ENCODE data around the gene LAMTOR3.

LAMTOR3 gene

DNA sequence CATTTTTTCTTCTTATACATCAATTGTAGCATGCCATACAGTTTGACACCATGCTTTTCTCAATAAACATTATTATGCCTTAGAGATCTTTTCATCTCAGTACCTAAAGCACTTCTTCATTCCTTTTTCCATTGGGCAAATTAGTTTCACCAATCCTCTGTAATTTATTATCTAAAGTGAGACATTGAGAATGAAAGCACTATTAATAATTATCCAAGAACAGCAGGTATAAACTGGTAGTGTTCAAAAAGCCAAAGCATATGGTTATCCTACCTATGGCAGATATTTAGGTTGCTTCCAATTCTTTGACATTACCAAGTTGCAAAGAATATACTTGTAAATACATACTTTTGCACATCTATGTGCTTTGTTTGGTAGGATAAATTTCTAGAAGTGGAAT lies 15.6 kb downstream of the LAMTOR3 start:
- TF ChIP-seq, protein P1, sequence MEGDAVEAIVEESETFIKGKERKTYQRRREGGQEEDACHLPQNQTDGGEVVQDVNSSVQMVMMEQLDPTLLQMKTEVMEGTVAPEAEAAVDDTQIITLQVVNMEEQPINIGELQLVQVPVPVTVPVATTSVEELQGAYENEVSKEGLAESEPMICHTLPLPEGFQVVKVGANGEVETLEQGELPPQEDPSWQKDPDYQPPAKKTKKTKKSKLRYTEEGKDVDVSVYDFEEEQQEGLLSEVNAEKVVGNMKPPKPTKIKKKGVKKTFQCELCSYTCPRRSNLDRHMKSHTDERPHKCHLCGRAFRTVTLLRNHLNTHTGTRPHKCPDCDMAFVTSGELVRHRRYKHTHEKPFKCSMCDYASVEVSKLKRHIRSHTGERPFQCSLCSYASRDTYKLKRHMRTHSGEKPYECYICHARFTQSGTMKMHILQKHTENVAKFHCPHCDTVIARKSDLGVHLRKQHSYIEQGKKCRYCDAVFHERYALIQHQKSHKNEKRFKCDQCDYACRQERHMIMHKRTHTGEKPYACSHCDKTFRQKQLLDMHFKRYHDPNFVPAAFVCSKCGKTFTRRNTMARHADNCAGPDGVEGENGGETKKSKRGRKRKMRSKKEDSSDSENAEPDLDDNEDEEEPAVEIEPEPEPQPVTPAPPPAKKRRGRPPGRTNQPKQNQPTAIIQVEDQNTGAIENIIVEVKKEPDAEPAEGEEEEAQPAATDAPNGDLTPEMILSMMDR (IDR thresholded peaks at IDR 0.05) = no peak
- Mint-ChIP-seq H3K36me3 (ENCODE audit: low read depth) (peaks cover 13% of the 10 kb centered on the region), H3K27me3 (ENCODE audit: low read depth, poor library complexity) (no peaks in the 10 kb centered on the region), H3K27ac (no peak overlapping the region), H3K4me3 (no peak overlapping the region), H3K4me1 (peaks cover 22% of the 10 kb centered on the region), H3K9me3 (peaks cover 8% of the 10 kb centered on the region)
- DNase-seq = no peak

- Mint-ChIP-seq H3K9me3 (peaks cover 11% of the 10 kb centered on the region), H3K36me3 (ENCODE audit: low read depth) (peaks cover 13% of the 10 kb centered on the region), H3K4me1 (peaks cover 22% of the 10 kb centered on the region), H3K27me3 (ENCODE audit: low read depth, poor library complexity) (no peaks in the 10 kb centered on the region), H3K4me3 (no peak overlapping the region), H3K27ac (peak overlapping the region; percentile 21)
- TF ChIP-seq, protein P1 (IDR thresholded peaks at IDR 0.05) = no peak
- no peak for DNase-seq
Observed at GRCh38 chr4:99876946-99877345, 17.3 kb downstream of the LAMTOR3 start.

DNA sequence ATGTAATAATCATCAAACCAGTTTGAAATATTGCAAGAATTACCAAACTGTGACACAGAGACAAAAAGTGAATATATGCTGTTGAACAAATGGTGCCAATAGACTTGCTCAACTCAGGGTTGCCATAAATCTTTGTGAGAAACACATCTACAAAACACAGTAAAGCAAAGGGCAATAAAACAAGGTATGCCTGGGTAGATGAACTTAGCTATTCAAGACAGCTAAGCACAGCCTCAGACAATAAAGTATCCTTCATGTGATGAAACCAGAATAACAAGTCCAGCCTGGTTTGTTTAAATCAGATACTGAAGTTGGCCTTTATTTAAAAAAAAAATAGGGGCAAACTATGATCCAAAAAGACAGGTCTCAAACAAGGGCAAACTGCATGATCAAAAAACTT lies 19.2 kb downstream of the LAMTOR3 start:
- H3K27ac Mint-ChIP-seq = no peak overlapping the region
- TF ChIP-seq, protein P1 (IDR thresholded peaks at IDR 0.05) = no peak
- peaks cover 11% of the 10 kb centered on the region for H3K36me3 Mint-ChIP-seq (ENCODE audit: low read depth)
- H3K9me3 Mint-ChIP-seq = peaks cover 14% of the 10 kb centered on the region
- H3K4me3 Mint-ChIP-seq = no peak overlapping the region
- DNase-seq = no peak
- H3K4me1 Mint-ChIP-seq = peaks cover 22% of the 10 kb centered on the region
- H3K27me3 Mint-ChIP-seq (ENCODE audit: low read depth, poor library complexity) = no peaks in the 10 kb centered on the region

- H3K36me3 Mint-ChIP-seq (ENCODE audit: low read depth) = peaks cover 8% of the 10 kb centered on the region
- no peak for DNase-seq
- H3K27ac Mint-ChIP-seq = no peak overlapping the region
- no peak overlapping the region for H3K4me3 Mint-ChIP-seq
- H3K27me3 Mint-ChIP-seq (ENCODE audit: low read depth, poor library complexity) = no peaks in the 10 kb centered on the region
- peaks cover 14% of the 10 kb centered on the region for H3K9me3 Mint-ChIP-seq
- peaks cover 27% of the 10 kb centered on the region for H3K4me1 Mint-ChIP-seq
- TF ChIP-seq, protein P1 (IDR thresholded peaks at IDR 0.05) = no peak
Observed at GRCh38 chr4:99872570-99872969, 21.7 kb downstream of the LAMTOR3 start.

GRCh38 chr4:99868126-99868596 lies 26.1 kb downstream of the LAMTOR3 start:
- no peak for DNase-seq
- Mint-ChIP-seq H3K9me3 (peaks cover 3% of the 10 kb centered on the region), H3K27me3 (ENCODE audit: low read depth, poor library complexity) (no peaks in the 10 kb centered on the region), H3K27ac (no peak overlapping the region), H3K4me3 (no peak overlapping the region), H3K36me3 (ENCODE audit: low read depth) (no peaks in the 10 kb centered on the region), H3K4me1 (peaks cover 6% of the 10 kb centered on the region)
- TF ChIP-seq, protein P1 (IDR thresholded peaks at IDR 0.05) = no peak

GRCh38 chr4:99863804-99864203 lies 30.4 kb downstream of the LAMTOR3 start:
- no peak overlapping the region for H3K4me3 Mint-ChIP-seq
- H3K36me3 Mint-ChIP-seq (ENCODE audit: low read depth) = no peaks in the 10 kb centered on the region
- TF ChIP-seq, protein P1 (IDR thresholded peaks at IDR 0.05) = no peak
- peaks cover 6% of the 10 kb centered on the region for H3K4me1 Mint-ChIP-seq
- H3K27ac Mint-ChIP-seq = no peak overlapping the region
- H3K9me3 Mint-ChIP-seq = no peaks in the 10 kb centered on the region
- DNase-seq = no peak
- H3K27me3 Mint-ChIP-seq (ENCODE audit: low read depth, poor library complexity) = peaks cover 2% of the 10 kb centered on the region

Data from nephron progenitor cell (in vitro differentiated cells).